Tracheal epithelial cell (primary cell): ENCODE data around the gene CASP2. TPM values are rescaled to one million over a fixed set of nuclear protein-coding genes. Genes with fewer than 3 reads are reported as not detected.

ENCODE experiments used
- total RNA-seq: library from RNA; depleted of rRNA; stranded (reverse); fragments of >200 nt; gene quantifications from 2 replicates; pipeline ENCODE4 v1.2.1, GENCODE V29; 2014

CASP2 gene
- total RNA-seq = 10.0 and 15.7 TPM in 2 replicates

DNA sequence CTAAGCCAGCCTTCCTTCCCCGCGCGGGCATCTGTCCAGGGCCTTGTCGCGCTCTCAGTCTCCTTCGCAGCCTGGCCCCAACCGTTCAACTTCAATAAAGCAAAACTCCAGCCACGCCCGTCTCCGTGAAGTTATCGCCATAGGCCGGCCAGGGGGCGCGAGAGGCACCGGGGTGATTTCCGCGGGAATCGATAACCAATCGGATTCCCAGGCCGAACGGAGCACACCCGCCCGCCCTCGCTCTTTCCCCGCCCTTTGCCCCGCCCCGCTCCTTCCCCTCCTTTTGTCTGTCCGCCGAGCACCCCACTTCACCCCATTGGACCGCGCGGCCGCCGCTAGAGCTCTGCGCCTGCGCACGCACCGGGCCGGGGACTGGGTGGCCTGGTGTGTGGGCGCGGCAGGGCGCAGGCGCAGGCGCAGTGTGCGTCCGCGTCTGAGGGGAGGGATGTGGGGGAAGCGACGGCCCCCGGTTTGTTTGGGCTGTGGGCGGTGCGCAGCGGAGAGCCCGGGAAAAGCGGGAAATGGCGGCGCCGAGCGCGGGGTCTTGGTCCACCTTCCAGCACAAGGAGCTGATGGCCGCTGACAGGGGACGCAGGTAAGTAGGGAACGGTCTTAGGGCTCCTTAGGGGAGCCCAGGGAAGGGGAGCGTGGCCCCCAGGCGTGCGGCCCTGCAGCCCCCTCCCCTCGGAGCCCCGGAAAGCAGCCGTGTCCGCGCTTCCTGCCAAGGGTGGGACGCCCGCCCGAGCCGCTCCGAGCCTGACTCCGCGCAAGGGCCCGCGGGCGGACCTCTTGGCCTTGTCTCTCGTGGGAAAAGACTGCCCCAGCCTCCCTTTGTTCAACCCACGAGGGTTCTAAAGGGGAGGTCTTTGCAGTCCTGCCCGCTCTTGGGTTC, at the start of gene CASP2:
Gene CASP2 (plus strand): TSS at position 417 of the 892 bp plus-strand sequence. CDS start 105 bp downstream, at position 522.

DNA sequence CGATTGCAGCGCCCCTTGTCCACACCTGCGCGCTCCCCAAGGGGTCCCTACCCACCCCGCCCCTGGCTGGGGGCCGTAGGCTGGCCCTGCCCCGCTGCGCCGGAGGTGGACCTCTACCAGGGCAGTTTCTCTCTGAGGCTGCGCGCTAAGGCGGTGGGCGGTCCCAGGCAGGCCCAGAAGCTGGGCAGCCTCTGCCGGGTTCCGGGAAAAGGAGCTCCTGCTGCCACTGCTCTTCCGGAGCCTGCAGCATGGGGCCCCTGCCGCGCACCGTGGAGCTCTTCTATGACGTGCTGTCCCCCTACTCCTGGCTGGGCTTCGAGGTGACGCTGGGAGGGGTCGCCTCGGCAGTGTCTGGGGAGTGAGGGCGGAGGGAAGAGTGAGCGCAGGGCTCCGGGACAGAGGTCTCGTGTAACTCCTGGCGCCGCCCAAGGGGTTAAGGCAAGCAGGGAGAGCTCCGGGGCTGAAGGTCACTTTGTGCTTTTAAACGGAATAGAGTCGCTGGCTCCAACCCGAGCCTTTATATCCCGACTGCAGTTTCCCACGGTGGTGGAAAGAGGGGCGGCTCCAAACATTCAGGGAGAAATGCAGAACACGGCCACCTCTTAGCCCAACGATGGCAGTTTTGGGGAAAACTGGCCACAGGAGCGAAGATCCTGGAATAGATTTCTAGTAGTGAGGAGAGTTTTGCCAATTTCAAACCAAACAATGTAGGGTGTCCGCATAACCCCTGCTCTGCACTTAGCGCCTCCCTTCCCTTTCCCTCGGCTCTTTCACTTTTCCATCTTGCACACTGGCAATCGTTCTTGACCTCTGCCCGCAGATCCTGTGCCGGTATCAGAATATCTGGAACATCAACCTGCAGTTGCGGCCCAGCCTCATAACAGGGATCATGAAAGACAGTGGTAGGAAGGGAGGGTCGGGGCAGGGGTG, 24.6 kb upstream of the CASP2 start, which contains the start of gene GSTK1:
Gene GSTK1 (plus strand): TSS at position 176 of the 930 bp plus-strand sequence. CDS start 73 bp downstream, at position 249.

DNA sequence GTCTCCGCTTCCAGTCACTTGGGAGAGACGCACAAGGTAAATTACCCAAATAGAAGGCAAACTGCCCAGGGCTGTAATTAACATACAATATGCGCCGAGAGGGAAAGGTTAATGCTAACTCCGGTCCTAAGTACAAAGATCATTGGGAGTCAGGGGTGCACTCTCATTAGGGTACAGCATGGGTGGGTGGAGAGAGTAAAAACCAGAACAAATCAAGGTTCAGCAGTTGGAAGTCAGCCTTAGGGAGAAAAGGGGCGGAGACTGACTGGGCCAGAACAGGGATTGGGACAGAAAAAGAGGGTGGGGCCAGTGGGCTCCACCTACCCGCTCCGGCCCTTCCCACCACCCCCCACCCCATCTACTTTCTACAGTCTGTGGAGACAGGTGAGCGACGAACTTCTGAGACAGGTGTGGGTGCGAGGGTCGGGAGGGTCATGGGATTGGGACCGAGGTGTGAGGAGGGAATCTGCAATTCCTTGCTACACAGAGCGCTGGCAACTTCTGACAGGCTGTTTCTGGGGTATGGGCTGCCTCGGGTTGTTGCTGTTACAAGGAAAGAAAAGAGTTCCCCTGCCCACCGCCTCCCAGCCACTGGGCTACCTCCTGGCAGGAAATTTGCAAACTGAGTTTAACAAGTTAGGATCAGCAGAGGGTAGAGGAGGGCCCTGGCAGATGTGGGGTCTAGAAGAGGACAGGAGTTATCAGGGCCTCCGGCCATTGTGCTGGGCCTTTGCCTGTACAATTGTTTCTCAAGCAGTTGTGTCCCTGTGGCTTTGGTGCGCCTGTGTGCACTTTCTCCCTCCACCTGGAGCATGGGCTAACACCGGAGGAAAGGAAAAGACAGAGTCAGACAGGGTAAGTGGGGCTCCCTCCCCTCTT, 3.3 kb upstream of the CASP2 start, which contains the start of gene TMEM139:
Gene TMEM139 (plus strand): TSS at position 368 of the 879 bp plus-strand sequence. CDS start 1,000 bp downstream, outside the sequence.

DNA sequence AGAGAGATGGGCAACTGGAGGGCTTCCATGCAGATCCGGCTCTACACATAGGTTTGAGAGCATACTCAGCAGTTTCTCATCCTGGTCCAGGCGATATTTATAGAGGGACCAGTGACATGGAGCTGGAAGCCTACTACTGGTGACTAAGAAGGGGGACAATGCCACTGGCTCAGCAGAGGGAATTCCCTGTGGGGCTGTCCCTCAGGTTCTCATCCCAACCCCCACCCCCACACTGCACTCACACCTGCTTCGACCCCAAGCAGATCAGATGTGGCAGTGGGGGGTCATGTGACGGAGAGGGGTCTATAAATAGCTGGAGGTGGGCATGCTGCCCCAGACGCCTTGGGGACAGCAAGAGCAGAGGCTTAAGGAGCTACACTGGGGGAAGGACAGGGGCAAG, 27.6 kb downstream of the CASP2 start, which contains the start of gene CLCN1:
Gene CLCN1 (plus strand): TSS at position 336 of the 400 bp plus-strand sequence. CDS start 102 bp downstream, outside the sequence.

Other genes starting within 250 kb of the CASP2 start
- not detected in 2 replicates for gene OR6V1, start 236.0 kb upstream of the CASP2 start, total RNA-seq
- not detected in 2 replicates for gene PIP, start 156.3 kb upstream of the CASP2 start, total RNA-seq
- gene TAS2R39, start 104.9 kb upstream of the CASP2 start, total RNA-seq = not detected in 2 replicates
- gene TAS2R40, start 66.3 kb upstream of the CASP2 start, total RNA-seq = 0.24 TPM in 1 of 2 replicates, not detected in the other
- gene GSTK1, start 24.9 kb upstream of the CASP2 start, total RNA-seq = 94.2 and 99.5 TPM in 2 replicates
- gene TMEM139, start 3.4 kb upstream of the CASP2 start, total RNA-seq = 3.0 and 13.5 TPM in 2 replicates
- under 0.01 TPM in 1 of 2 replicates, not detected in the other for gene CLCN1, start 27.8 kb downstream of the CASP2 start, total RNA-seq
- gene FAM131B, start 74.4 kb downstream of the CASP2 start, total RNA-seq = 0.21 and 0.24 TPM in 2 replicates
- gene ZYX, start 93.0 kb downstream of the CASP2 start, total RNA-seq = 15.8 and 21.0 TPM in 2 replicates
- gene EPHA1, start 120.5 kb downstream of the CASP2 start, total RNA-seq = 40.7 and 52.5 TPM in 2 replicates
- not detected in 2 replicates for gene TAS2R60, start 155.1 kb downstream of the CASP2 start, total RNA-seq
- not detected in 2 replicates for gene TAS2R41, start 189.5 kb downstream of the CASP2 start, total RNA-seq